ENCODE results near the gene LHX1.

GRCh38 chr17:36971508-36971907 is 34.2 kb downstream of the LHX1 start:
- TF ChIP-seq PATZ1 (CRISPR knock-in tag; IDR thresholded peaks at IDR 0.05; ENCODE audit: borderline replicate concordance) (no peak), ESRRG (CRISPR knock-in tag; IDR thresholded peaks at IDR 0.05) (no peak), ZNF565 (CRISPR knock-in tag; conservative IDR thresholded peaks at IDR 0.05; ENCODE audit: low read depth) (no peak), ZNF70 (CRISPR knock-in tag; IDR thresholded peaks at IDR 0.05) (no peak), RARB (CRISPR knock-in tag; IDR thresholded peaks at IDR 0.05) (no peak), ISL1 (CRISPR knock-in tag; IDR thresholded peaks at IDR 0.05) (no peak)
